HepG2 (cell line): Measurements from ENCODE around the gene PSMB10. TPM values are rescaled to one million over a fixed set of nuclear protein-coding genes. Genes with fewer than 3 reads are reported as not detected.

Experiments
- ATAC-seq: fragments of 200-7000 bp; cut with Tn5 transposase; 3 replicates; pipeline ENCODE4 v1.9.1; 2020; ENCODE audit warnings: mild to moderate bottlenecking, moderate library complexity
- BruUV-seq: library from RNA; stranded (reverse); fragments of 400-500 nt; replicated peaks from 2 replicates; lab custom pipeline; 2021; lab: Mats Ljungman, UMichigan
- CTCF ChIA-PET: fragments of 300-600 bp; formaldehyde crosslinking; extraction: SDS; loops from one replicate; lab custom pipeline; 2021; ENCODE audit warnings: low total read pairs, inconsistent platforms, low intra/inter-chr PET ratio; lab: Yijun Ruan, JAX
- POLR2A ChIA-PET: fragments of 350-600 bp; sonication (Branson Sonifier 250); formaldehyde crosslinking; loops from one replicate; lab custom pipeline; 2020; ENCODE audit warnings: antibody characterized with exemption, inconsistent platforms; lab: Yijun Ruan, JAX
- DNase-seq: peaks from one replicate; pipeline ENCODE4 v3.0.0-alpha.2; 2015; ENCODE audit warnings: low spot score
- FAIRE-seq: peaks from 3 replicates; lab custom pipeline; 2011; peaks lifted over from hg19 to GRCh38; lab: Jason Lieb, UNC
- H2AFZ ChIP-seq: one replicate; pipeline ENCODE4 v1.6.1; 2011; ENCODE audit warnings: low read length, inconsistent platforms
- H3K27ac ChIP-seq: fragments of 300-600 bp; 3 replicates; pipeline ENCODE4 v1.8.0; 2011; ENCODE audit warnings: mixed run types, mild to moderate bottlenecking, mixed read lengths, low read length, inconsistent platforms; ENCODE audit not compliant: insufficient read depth; ENCODE audit errors: extremely low read length
- H3K27me3 ChIP-seq, 2 experiments: fragments of 200-600 bp in 1 of 2; 2 replicates in 1 of 2; 3 replicates in 1 of 2; pipeline versions ENCODE4 v1.6.0 to v1.8.0; 2011; ENCODE audit warnings: low read length in 2 of 2, mild to moderate bottlenecking in 2 of 2, moderate library complexity in 2 of 2, inconsistent platforms in 1 of 2; ENCODE audit not compliant: insufficient read depth in 2 of 2, control insufficient read depth in 1 of 2
- H3K36me3 ChIP-seq, 2 experiments: fragments of 200-600 bp in 1 of 2; replicated peaks in 1 of 2; 2 replicates in 1 of 2; 3 replicates in 1 of 2; pipeline versions ENCODE4 v1.5.1 to v1.8.0; 2011; ENCODE audit warnings: low read length in 2 of 2, inconsistent platforms in 1 of 2; ENCODE audit not compliant: insufficient read depth in 2 of 2, control insufficient read depth in 1 of 2
- H3K4me1 ChIP-seq: 2 replicates; pipeline ENCODE4 v1.5.1; 2012; ENCODE audit warnings: low read length, inconsistent platforms; ENCODE audit not compliant: insufficient read depth
- H3K4me2 ChIP-seq: 2 replicates; pipeline ENCODE4 v1.6.0; 2011; ENCODE audit warnings: low read depth, low read length, inconsistent platforms
- H3K4me3 ChIP-seq, 3 experiments: fragments of 200-600 bp in 1 of 3; sonication (generic), shearing (Covaris generic) in 1 of 3; replicated peaks in 1 of 3; 2 replicates each; pipeline ENCODE4 v1.5.1; 2011 to 2016; ENCODE audit warnings: low read length in 3 of 3, inconsistent platforms in 2 of 3, low read depth in 2 of 3, mild to moderate bottlenecking in 2 of 3, control low read depth in 1 of 3, mixed read lengths in 1 of 3; ENCODE audit not compliant: insufficient read depth in 1 of 3
- H3K79me2 ChIP-seq: one replicate; pipeline ENCODE4 v1.6.1; 2011; ENCODE audit warnings: low read length, inconsistent platforms; ENCODE audit not compliant: insufficient read depth
- H3K9ac ChIP-seq: 2 replicates; pipeline ENCODE4 v1.6.0; 2011; ENCODE audit warnings: mild to moderate bottlenecking, low read depth, low read length, inconsistent platforms; ENCODE audit not compliant: insufficient read depth
- H3K9me3 ChIP-seq: 2 replicates; pipeline ENCODE4 v1.5.1; 2012; ENCODE audit warnings: mild to moderate bottlenecking, low read length
- H4K20me1 ChIP-seq: 2 replicates; pipeline ENCODE4 v1.6.0; 2011; ENCODE audit warnings: inconsistent platforms, mild to moderate bottlenecking, low read length, moderate library complexity; ENCODE audit not compliant: insufficient read depth
- AGO2 ChIP-seq: fragments of 200-400 bp; formaldehyde crosslinking; optimal IDR thresholded peaks from 2 replicates; pipeline ENCODE3; 2017; ENCODE audit warnings: mild to moderate bottlenecking, low read depth, low read length, moderate library complexity
- HNF1A ChIP-seq, 2 experiments: sonication (generic) in 1 of 2; formaldehyde crosslinking in 1 of 2; IDR thresholded peaks; 2 replicates each; pipeline versions ENCODE4 v1.4.0 to v1.6.1; 2016 to 2020; ENCODE audit warnings: borderline replicate concordance in 1 of 2, low read depth in 1 of 2, mild to moderate bottlenecking in 1 of 2, missing genetic modification reagents in 1 of 2
- THAP9 ChIP-seq: sonication (generic); formaldehyde crosslinking; IDR thresholded peaks from 2 replicates; pipeline ENCODE4; 2020; ENCODE audit warnings: missing genetic modification reagents, mild to moderate bottlenecking, borderline replicate concordance
- ZBTB33 ChIP-seq: sonication (generic); formaldehyde crosslinking; IDR thresholded peaks from 2 replicates; pipeline ENCODE4 v1.4.0; 2020; ENCODE audit warnings: missing genetic modification reagents
- ZFP37 ChIP-seq: sonication (generic); formaldehyde crosslinking; IDR thresholded peaks from 2 replicates; pipeline ENCODE4 v1.4.0; 2020; ENCODE audit warnings: missing genetic modification reagents, borderline replicate concordance
- WGBS: methylation state at CpG from one replicate; pipeline ENCODE4 v1.1.6; 2017; ENCODE audit warnings: low lambda C conversion rate; 5-methylcytosine and 5-hydroxymethylcytosine counted together
- in situ Hi-C: cut with HindIII; loops from 2 replicates; pipeline ENCODE4 v1.10.0; 2017; ENCODE audit warnings: low pct_unique_long_range_greater_than_20kb; ENCODE audit not compliant: extremely low pct_ligation_motif_present
- intact Hi-C: fragments of 100-400 bp; cut with micrococcal nuclease; formaldehyde crosslinking; loops from one replicate; pipeline ENCODE4 v1.10.0; 2022; ENCODE audit not compliant: unreplicated experiment
- polyA plus RNA-seq, 8 experiments: library from polyadenylated mRNA; depleted of rRNA in 3 of 8; stranded (reverse) in 7 of 8; unstranded in 1 of 8; fragments of >200 nt; fragmentation: Illumina TruSeq in 4 of 8; extraction: Trizol in 4 of 8; gene quantifications; 2 replicates each; pipeline versions ENCODE4 v1.2.1 to v1.2.3, GENCODE V29; 2011 to 2016; ENCODE audit warnings: low read depth in 4 of 8, missing spikeins in 1 of 8, mixed read lengths in 1 of 8; ENCODE audit not compliant: insufficient read depth in 1 of 8
- total RNA-seq, 5 experiments: library from RNA; depleted of rRNA; stranded (reverse); fragments of >200 nt; fragmentation: Illumina TruSeq; extraction: Trizol; gene quantifications; 2 replicates each; pipeline ENCODE4 v1.2.3, GENCODE V29; 2016; ENCODE audit warnings: low read depth in 1 of 5

PSMB10 gene
- total and polyA plus RNA-seq, 2 of the 13 experiments (the other 11 are each of a cell fraction or from before 2014, with no cell fraction given): 12.7 to 65.9 TPM

- H3K4me2 ChIP-seq: no peak overlapping the region
- intact Hi-C loops (no loop called here), in situ Hi-C loops (loop anchor here (5.0 to 10.0 kb wide), 2 partner anchors 41 to 159 kb away; no protein-coding TSS in a partner anchor)
- H3K79me2 ChIP-seq: no peaks in the 10 kb centered on the region
- H3K4me1 ChIP-seq: peaks cover 31% of the 10 kb centered on the region
- CTCF ChIA-PET: interaction anchor here (5.3 kb wide), 1 partner anchor 42 kb away, joined by 63 read pairs; no protein-coding TSS in a partner anchor
- H3K27ac ChIP-seq: no peak overlapping the region
- no peak for FAIRE-seq
- WGBS: 98% methylated on average over 10 of the region's 19 CpGs
- POLR2A ChIA-PET: interaction anchor here (1.0 to 1.2 kb wide), 2 partner anchors 28 to 49 kb away, joined by 3 to 4 read pairs; no protein-coding TSS in a partner anchor
- H3K36me3 ChIP-seq: peaks cover 23 to 45% of the 10 kb centered on the region in 2 experiments
- no peaks in the 10 kb centered on the region for H3K27me3 ChIP-seq
- no TSS peak for BruUV-seq
- H3K4me3 ChIP-seq: no peak overlapping the region
- H4K20me1 ChIP-seq: no peaks in the 10 kb centered on the region
- no peak overlapping the region for H3K9ac ChIP-seq
- no peaks in the 10 kb centered on the region for H3K9me3 ChIP-seq
- no peak for ATAC-seq
- H2AFZ ChIP-seq: no peak overlapping the region
- TF ChIP-seq ZFP37 (CRISPR knock-in tag) (no peak), ZBTB33 (CRISPR knock-in tag) (peak; percentile 49), THAP9 (CRISPR knock-in tag) (no peak), HNF1A (IDR thresholded peaks at IDR 0.05; ENCODE audit: low read depth) (no peak), HNF1A (CRISPR knock-in tag; IDR thresholded peaks at IDR 0.05; ENCODE audit: borderline replicate concordance) (no peak), AGO2 (peak; percentile 18)
- no peak for DNase-seq
These were observed 50.7 kb downstream of the PSMB10 start for GRCh38 chr16:67885976-67886375.
